ENCODE measurements around the gene STX10. TPM values are rescaled to one million over a fixed set of nuclear protein-coding genes. Genes with fewer than 3 reads are reported as not detected.

STX10 gene
- total RNA-seq, 6 experiments from 2014 or later, result 18.2 to 41.5 (median 23.4) TPM

- Histone ChIP-seq H3K9me3 (no peaks in the 10 kb centered on the region), H3K27me3 (no peaks in the 10 kb centered on the region), H3K36me3 (no peaks in the 10 kb centered on the region), H3K4me1 (peaks cover 0 to 11% (median 3%) of the 10 kb centered on the region in 4 donors), H3K4me3 (peak overlapping the region; percentile 83 to 88 (median 88)), H3K27ac (peak overlapping the region; percentile 96 to 99 (median 99))
- intact Hi-C loops (cut with DNase I), result no loop called here
- 0% methylated on average over 17 of the region's 55 CpGs for whole genome bisulfite sequencing (ENCODE audit: insufficient coverage, low coverage, low lambda C conversion rate, missing lambda C conversion rate)
- DNase-seq (peak; percentile 93 to 96 (median 95)), ATAC-seq (peak; percentile 41 to 62 (median 48))
- TF ChIP-seq, protein P1, sequence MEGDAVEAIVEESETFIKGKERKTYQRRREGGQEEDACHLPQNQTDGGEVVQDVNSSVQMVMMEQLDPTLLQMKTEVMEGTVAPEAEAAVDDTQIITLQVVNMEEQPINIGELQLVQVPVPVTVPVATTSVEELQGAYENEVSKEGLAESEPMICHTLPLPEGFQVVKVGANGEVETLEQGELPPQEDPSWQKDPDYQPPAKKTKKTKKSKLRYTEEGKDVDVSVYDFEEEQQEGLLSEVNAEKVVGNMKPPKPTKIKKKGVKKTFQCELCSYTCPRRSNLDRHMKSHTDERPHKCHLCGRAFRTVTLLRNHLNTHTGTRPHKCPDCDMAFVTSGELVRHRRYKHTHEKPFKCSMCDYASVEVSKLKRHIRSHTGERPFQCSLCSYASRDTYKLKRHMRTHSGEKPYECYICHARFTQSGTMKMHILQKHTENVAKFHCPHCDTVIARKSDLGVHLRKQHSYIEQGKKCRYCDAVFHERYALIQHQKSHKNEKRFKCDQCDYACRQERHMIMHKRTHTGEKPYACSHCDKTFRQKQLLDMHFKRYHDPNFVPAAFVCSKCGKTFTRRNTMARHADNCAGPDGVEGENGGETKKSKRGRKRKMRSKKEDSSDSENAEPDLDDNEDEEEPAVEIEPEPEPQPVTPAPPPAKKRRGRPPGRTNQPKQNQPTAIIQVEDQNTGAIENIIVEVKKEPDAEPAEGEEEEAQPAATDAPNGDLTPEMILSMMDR (IDR thresholded peaks at IDR 0.05), result no peak
- TF ChIP-seq POLR2A (IDR thresholded peaks at IDR 0.05), result peak; percentile 48
Measured at GRCh38 chr19:13155472-13156359, 5.5 kb upstream of the STX10 start.

DNA sequence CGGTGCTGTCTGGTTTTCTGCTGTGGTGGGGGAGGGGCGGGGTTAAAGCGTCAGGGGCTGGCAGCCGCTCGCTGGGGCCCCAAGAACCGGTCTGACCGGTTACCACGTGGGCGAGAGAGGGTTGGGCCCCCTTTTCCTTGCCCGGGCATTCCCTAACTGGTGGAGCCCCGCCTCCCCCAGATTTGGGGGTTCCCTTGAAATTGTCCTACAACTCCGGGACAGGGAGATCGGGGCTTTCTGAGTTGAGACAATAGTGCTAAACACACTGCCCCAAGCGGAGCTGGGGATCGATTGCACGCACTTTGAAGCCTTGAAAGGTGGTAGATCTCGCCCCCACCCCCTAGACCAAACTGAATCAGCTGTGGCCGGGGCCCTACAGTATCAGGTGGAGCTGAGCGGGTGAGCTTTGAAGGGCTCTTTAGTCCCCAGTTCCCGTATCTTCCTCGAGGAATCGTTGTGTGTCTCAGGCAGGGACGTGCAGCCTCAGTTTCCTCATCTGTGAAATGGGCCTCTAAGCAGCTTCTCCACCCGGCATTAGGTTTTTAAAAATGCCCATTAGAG lies 4.8 kb upstream of the STX10 start:
- H3K27me3 ChIP-seq, result no peaks in the 10 kb centered on the region
- H3K9me3 ChIP-seq, result no peaks in the 10 kb centered on the region
- WGBS (ENCODE audit: insufficient coverage, low coverage, low lambda C conversion rate, missing lambda C conversion rate), result 0% methylated on average over 18 of the region's 24 CpGs
- peak in 1 of 4 donors; percentile 1 for ATAC-seq
- no peaks in the 10 kb centered on the region for H3K36me3 ChIP-seq
- intact Hi-C loops (cut with DNase I), result no loop called here
- H3K4me1 ChIP-seq, result peaks cover 0 to 11% (median 3%) of the 10 kb centered on the region in 4 donors
- DNase-seq, result peak; percentile 74 to 83 (median 81)
- peak; percentile 64 for TF ChIP-seq POLR2A (IDR thresholded peaks at IDR 0.05)
- TF ChIP-seq, protein P1 (IDR thresholded peaks at IDR 0.05), result peak in 2 of 4 donors; percentile 7 to 19
- peak overlapping the region; percentile 96 to 99 (median 99) for H3K27ac ChIP-seq
- H3K4me3 ChIP-seq, result peak overlapping the region; percentile 83 to 88 (median 88)

GRCh38 chr19:13154241-13154778 lies 4.1 kb upstream of the STX10 start:
- H3K27me3 ChIP-seq, result no peaks in the 10 kb centered on the region
- peaks cover 0 to 13% (median 4%) of the 10 kb centered on the region in 4 donors for H3K4me1 ChIP-seq
- peak; percentile 23 to 42 (median 35) for ATAC-seq
- peak; percentile 97 to 98 (median 97) for DNase-seq
- no peaks in the 10 kb centered on the region for H3K36me3 ChIP-seq
- WGBS (ENCODE audit: insufficient coverage, low coverage, low lambda C conversion rate, missing lambda C conversion rate), result 1% methylated on average over 14 of the region's 21 CpGs
- no peaks in the 10 kb centered on the region for H3K9me3 ChIP-seq
- peak overlapping the region; percentile 83 to 88 (median 88) for H3K4me3 ChIP-seq
- H3K27ac ChIP-seq, result peak overlapping the region; percentile 96 to 99 (median 99)
- TF ChIP-seq, protein P1 (IDR thresholded peaks at IDR 0.05), result no peak
- TF ChIP-seq POLR2A (IDR thresholded peaks at IDR 0.05), result peak; percentile 82
- intact Hi-C loops (cut with DNase I), result no loop called here

DNA sequence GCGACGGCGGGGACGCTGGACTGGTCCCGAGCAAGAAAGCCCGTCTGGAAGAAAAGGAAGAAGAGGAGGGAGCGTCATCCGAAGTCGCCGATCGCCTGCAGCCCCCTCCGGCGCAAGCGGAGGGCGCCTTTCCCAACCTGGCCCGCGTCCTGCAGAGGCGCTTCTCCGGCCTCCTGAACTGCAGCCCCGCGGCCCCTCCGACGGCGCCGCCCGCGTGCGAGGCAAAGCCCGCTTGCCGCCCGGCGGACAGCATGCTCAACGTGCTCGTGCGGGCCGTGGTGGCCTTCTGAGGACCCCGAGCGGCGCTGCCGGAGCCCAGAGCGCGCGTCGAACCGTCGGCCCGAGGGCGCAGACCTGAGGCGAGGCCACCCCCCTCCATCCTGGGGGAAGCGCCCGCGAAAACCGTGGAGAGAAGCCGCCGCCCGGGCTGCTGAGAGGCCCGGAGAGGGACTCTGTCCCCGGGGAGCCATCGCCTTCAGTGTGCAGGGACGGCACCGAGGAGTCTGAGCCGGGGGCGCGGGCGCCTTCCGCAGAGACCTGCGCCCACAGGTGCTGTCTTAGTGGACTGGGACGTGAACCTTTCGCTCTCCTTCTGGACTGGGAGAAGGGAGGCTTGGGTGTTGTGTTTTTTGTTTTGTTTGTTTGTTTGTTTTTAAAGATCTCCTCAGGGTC lies 3.5 kb upstream of the STX10 start:
- Histone ChIP-seq H3K36me3 (no peaks in the 10 kb centered on the region), H3K27ac (peak overlapping the region; percentile 96 to 99 (median 99)), H3K9me3 (no peaks in the 10 kb centered on the region), H3K27me3 (no peaks in the 10 kb centered on the region), H3K4me1 (peaks cover 0 to 19% (median 7%) of the 10 kb centered on the region in 4 donors), H3K4me3 (peak overlapping the region; percentile 83 to 88 (median 88))
- DNase-seq (peak; percentile 42 to 70 (median 62)), ATAC-seq (peak in 1 of 4 donors; percentile 0)
- intact Hi-C loops (cut with DNase I), result no loop called here
- WGBS (ENCODE audit: insufficient coverage, low coverage, low lambda C conversion rate, missing lambda C conversion rate), result 0% methylated on average over 13 of the region's 69 CpGs
- TF ChIP-seq, protein P1 (IDR thresholded peaks at IDR 0.05), result peak in 2 of 4 donors; percentile 21 to 23
- no peak for TF ChIP-seq POLR2A (IDR thresholded peaks at IDR 0.05)
